HCT116 (cell line): Measurements from ENCODE around the gene CCR5AS.

Experiments
- ATAC-seq: fragments of 200-7000 bp; cut with Tn5 transposase; 2 replicates; pipeline ENCODE4 v1.9.1; 2020; ENCODE audit warnings: mild to moderate bottlenecking, moderate library complexity
- BruUV-seq: library from RNA; stranded (reverse); fragments of 400-500 nt; replicated peaks from 2 replicates; lab custom pipeline; 2021; lab: Mats Ljungman, UMichigan
- CTCF ChIA-PET: fragments of 300-600 bp; sonication (Branson Sonifier 250); formaldehyde crosslinking; loops from one replicate; lab custom pipeline; 2021; ENCODE audit warnings: antibody characterized with exemption; lab: Charles Lee
- POLR2A ChIA-PET: fragments of 300-600, 350-600 bp; sonication (Branson Sonifier 250); formaldehyde crosslinking; loops from one replicate; lab custom pipeline; 2021; ENCODE audit warnings: antibody characterized with exemption; lab: Charles Lee
- RAD21 ChIA-PET, 2 experiments: fragments of 300-600 bp; sonication (Branson Sonifier 250); formaldehyde crosslinking; loops; one replicate each; lab custom pipeline; 2023; ENCODE audit warnings: low total read pairs in 2 of 2; ENCODE audit not compliant: uncharacterized antibody in 2 of 2, unreplicated experiment in 2 of 2, low non-redundant PET in 1 of 2; lab: Charles Lee
- DNase-seq: peaks from one replicate; pipeline ENCODE4 v3.0.0-alpha.2; 2010; ENCODE audit warnings: low read depth, low spot score
- H2AFZ ChIP-seq: fragments of 200-600 bp; shearing (Covaris generic), sonication (generic); 2 replicates; pipeline ENCODE4 v1.6.1; 2017; ENCODE audit warnings: low read depth, mixed run types, mixed read lengths, antibody characterized with exemption, low read length; ENCODE audit not compliant: poor library complexity, severe bottlenecking
- H3K27ac ChIP-seq: 2 replicates; pipeline ENCODE4 v1.5.1; 2012; ENCODE audit warnings: low read depth, low read length
- H3K27me3 ChIP-seq: fragments of 200-600 bp; sonication (generic); 2 replicates; pipeline ENCODE4 v1.6.1; 2016; ENCODE audit warnings: mixed run types, low read length, mixed read lengths; ENCODE audit not compliant: insufficient read depth
- H3K36me3 ChIP-seq, 2 experiments: fragments of 200-500 bp in 1 of 2; fragments of 200-600 bp in 1 of 2; sonication (Bioruptor generic) in 1 of 2; sonication (generic) in 1 of 2; 2 replicates each; pipeline versions ENCODE4 v1.5.1 to v1.6.1; 2014 to 2016; ENCODE audit warnings: low read length in 2 of 2, inconsistent platforms in 1 of 2, mixed read lengths in 1 of 2, mixed run types in 1 of 2; ENCODE audit not compliant: insufficient read depth in 2 of 2, control insufficient read depth in 1 of 2
- H3K4me1 ChIP-seq, 2 experiments: fragments of 200-600 bp in 1 of 2; sonication (generic) in 1 of 2; 2 replicates each; pipeline versions ENCODE4 v1.5.1 to v1.6.1; 2012 to 2017; ENCODE audit warnings: low read length in 2 of 2, inconsistent platforms in 1 of 2, mild to moderate bottlenecking in 1 of 2, mixed read lengths in 1 of 2, mixed run types in 1 of 2, moderate library complexity in 1 of 2; ENCODE audit not compliant: insufficient read depth in 2 of 2, control insufficient read depth in 1 of 2
- H3K4me2 ChIP-seq: fragments of 200-600 bp; sonication (generic); 2 replicates; pipeline ENCODE4 v1.6.1; 2017; ENCODE audit warnings: mixed run types, low read length, mixed read lengths
- H3K4me3 ChIP-seq, 2 experiments: fragments of 200-600 bp in 1 of 2; sonication (generic) in 1 of 2; replicated peaks in 1 of 2; 2 replicates each; pipeline ENCODE4 v1.5.1; 2011 to 2016; ENCODE audit warnings: low read length in 2 of 2, control low read depth in 1 of 2, low read depth in 1 of 2, mild to moderate bottlenecking in 1 of 2, mixed read lengths in 1 of 2, mixed run types in 1 of 2
- H3K79me2 ChIP-seq: fragments of 200-600 bp; sonication (generic); 2 replicates; pipeline ENCODE4 v1.6.1; 2017; ENCODE audit warnings: mild to moderate bottlenecking, mixed run types, low read length, moderate library complexity, mixed read lengths; ENCODE audit not compliant: insufficient read depth
- H3K9ac ChIP-seq: fragments of 200-600 bp; sonication (generic); 2 replicates; pipeline ENCODE4 v1.6.1; 2016; ENCODE audit warnings: low read length, mixed read lengths
- H3K9me2 ChIP-seq: fragments of 200-600 bp; sonication (generic), shearing (Covaris generic); 2 replicates; pipeline ENCODE4 v1.6.1; 2017; ENCODE audit warnings: mixed run types, mild to moderate bottlenecking, moderate library complexity; ENCODE audit not compliant: insufficient read depth
- H3K9me3 ChIP-seq, 2 experiments: fragments of 200-500 bp in 1 of 2; fragments of 200-600 bp in 1 of 2; sonication (Bioruptor generic) in 1 of 2; sonication (generic) in 1 of 2; 2 replicates each; pipeline ENCODE4 v1.6.1; 2014 to 2017; ENCODE audit warnings: low read length in 2 of 2, mixed read lengths in 2 of 2, inconsistent platforms in 1 of 2, low read depth in 1 of 2, mild to moderate bottlenecking in 1 of 2, mixed run types in 1 of 2, moderate library complexity in 1 of 2; ENCODE audit not compliant: control insufficient read depth in 1 of 2, insufficient read depth in 1 of 2
- H4K20me1 ChIP-seq: fragments of 200-600 bp; sonication (generic), shearing (Covaris generic); 2 replicates; pipeline ENCODE4 v1.6.1; 2017; ENCODE audit warnings: mixed run types, mild to moderate bottlenecking, moderate library complexity; ENCODE audit not compliant: insufficient read depth
- EGR1 ChIP-seq: IDR thresholded peaks from 2 replicates; pipeline ENCODE4 v1.6.1; 2012; ENCODE audit warnings: low read depth
- ELF1 ChIP-seq: IDR thresholded peaks from 2 replicates; pipeline ENCODE4 v1.6.1; 2012; ENCODE audit warnings: low read depth, borderline replicate concordance
- EZH2 ChIP-seq: fragments of 200-600 bp; sonication (generic); IDR thresholded peaks from 2 replicates; pipeline ENCODE4 v1.6.1; 2017; ENCODE audit warnings: antibody characterized with exemption, mixed run types
- FOSL1 ChIP-seq: IDR thresholded peaks from 2 replicates; pipeline ENCODE4 v1.6.1; 2012; ENCODE audit warnings: low read depth
- JUND ChIP-seq: IDR thresholded peaks from 2 replicates; pipeline ENCODE4 v1.6.1; 2012
- MAX ChIP-seq: IDR thresholded peaks from 2 replicates; pipeline ENCODE4 v1.6.1; 2012
- POLR2A ChIP-seq: IDR thresholded peaks from 2 replicates; pipeline ENCODE4 v1.7.0; 2011; ENCODE audit warnings: borderline replicate concordance; ENCODE audit not compliant: insufficient read depth, insufficient read length; ENCODE audit errors: extremely low read depth
- POLR2AphosphoS5 ChIP-seq: IDR thresholded peaks from 2 replicates; pipeline ENCODE4 v1.6.1; 2011; ENCODE audit warnings: mild to moderate bottlenecking, low read depth, low read length, moderate library complexity
- RAD21 ChIP-seq: IDR thresholded peaks from 2 replicates; pipeline ENCODE4 v1.6.1; 2012; ENCODE audit warnings: low read depth, mild to moderate bottlenecking
- SIN3A ChIP-seq: IDR thresholded peaks from 2 replicates; pipeline ENCODE4 v1.6.1; 2012; ENCODE audit warnings: low read depth
- SP1 ChIP-seq: IDR thresholded peaks from 2 replicates; pipeline ENCODE4 v1.6.1; 2012; ENCODE audit warnings: low read depth
- SRF ChIP-seq: IDR thresholded peaks from 2 replicates; pipeline ENCODE4 v1.6.1; 2012; ENCODE audit warnings: low read depth
- TCF7L2 ChIP-seq: IDR thresholded peaks from 2 replicates; pipeline ENCODE4 v1.7.0; 2011; ENCODE audit warnings: borderline replicate concordance, inconsistent platforms; ENCODE audit not compliant: insufficient read depth, insufficient read length; ENCODE audit errors: extremely low read depth
- YY1 ChIP-seq: IDR thresholded peaks from 2 replicates; pipeline ENCODE4 v1.6.1; 2011; ENCODE audit warnings: low read length, low read depth, moderate library complexity, mild to moderate bottlenecking; ENCODE audit not compliant: insufficient replicate concordance; ENCODE audit errors: extremely low read depth
- ZBTB33 ChIP-seq: IDR thresholded peaks from 2 replicates; pipeline ENCODE4 v1.6.1; 2011; ENCODE audit warnings: mild to moderate bottlenecking, low read length, moderate library complexity; ENCODE audit not compliant: insufficient replicate concordance; ENCODE audit errors: extremely low read depth
- ZFX ChIP-seq: fragments of 450-650 bp; IDR thresholded peaks from 2 replicates; pipeline ENCODE4 v1.6.1; 2017
- ZNF274 ChIP-seq: fragments of 200-500 bp; sonication (Bioruptor generic); IDR thresholded peaks from 2 replicates; pipeline ENCODE4 v1.6.1; 2014; ENCODE audit warnings: mild to moderate bottlenecking, low read depth, low read length, inconsistent platforms
- intact Hi-C: fragments of 100-400 bp; cut with micrococcal nuclease; formaldehyde crosslinking; loops from 2 replicates; pipeline ENCODE4 v1.10.0; 2022
- TF ChIP-seq, protein P1 (sequence below), 3 experiments: fragments of 200-600 bp in 1 of 3; sonication (generic) in 1 of 3; IDR thresholded peaks in 2 of 3; conservative IDR thresholded peaks in 1 of 3; 2 replicates each; pipeline ENCODE4 v1.5.1; 2012 to 2017; ENCODE audit warnings: low read depth in 2 of 3, low read length in 2 of 3, antibody characterized with exemption in 1 of 3, borderline replicate concordance in 1 of 3, control low read depth in 1 of 3, mild to moderate bottlenecking in 1 of 3, mixed read lengths in 1 of 3, mixed run types in 1 of 3, moderate library complexity in 1 of 3; ENCODE audit not compliant: insufficient read depth in 1 of 3
- TF ChIP-seq, protein P2 (sequence below): IDR thresholded peaks from 2 replicates; pipeline ENCODE4 v1.6.1; 2012; ENCODE audit warnings: low read depth
- TF ChIP-seq, protein P3 (sequence below): IDR thresholded peaks from 2 replicates; pipeline ENCODE4 v1.6.1; 2012

CCR5AS gene

GRCh38 chr3:46367811-46368210, 39.1 kb downstream of the CCR5AS start:
- H2AFZ ChIP-seq, result no peak overlapping the region

More at GRCh38 chr3:46367811-46368210, 39.1 kb downstream of the CCR5AS start:
- RAD21 ChIA-PET, result no interaction called here
- H4K20me1 ChIP-seq, result no peaks in the 10 kb centered on the region
- H3K36me3 ChIP-seq, result no peaks in the 10 kb centered on the region
- H3K9ac ChIP-seq, result no peak overlapping the region
- DNase-seq (no peak), ATAC-seq (no peak)
- CTCF ChIA-PET, result interaction anchor here (1.7 to 5.6 kb wide), 5 partner anchors 11 to 291 kb away, joined by 8 to 30 read pairs (median 17); partner anchors contain the start of gene CCR1
- POLR2A ChIA-PET, result no interaction called here
- no peak overlapping the region for H3K27ac ChIP-seq
- H3K79me2 ChIP-seq, result no peaks in the 10 kb centered on the region
- H3K4me3 ChIP-seq, result no peak overlapping the region
- no peaks in the 10 kb centered on the region for H3K9me3 ChIP-seq
- no TSS peak for BruUV-seq
- TF ChIP-seq, protein P1, sequence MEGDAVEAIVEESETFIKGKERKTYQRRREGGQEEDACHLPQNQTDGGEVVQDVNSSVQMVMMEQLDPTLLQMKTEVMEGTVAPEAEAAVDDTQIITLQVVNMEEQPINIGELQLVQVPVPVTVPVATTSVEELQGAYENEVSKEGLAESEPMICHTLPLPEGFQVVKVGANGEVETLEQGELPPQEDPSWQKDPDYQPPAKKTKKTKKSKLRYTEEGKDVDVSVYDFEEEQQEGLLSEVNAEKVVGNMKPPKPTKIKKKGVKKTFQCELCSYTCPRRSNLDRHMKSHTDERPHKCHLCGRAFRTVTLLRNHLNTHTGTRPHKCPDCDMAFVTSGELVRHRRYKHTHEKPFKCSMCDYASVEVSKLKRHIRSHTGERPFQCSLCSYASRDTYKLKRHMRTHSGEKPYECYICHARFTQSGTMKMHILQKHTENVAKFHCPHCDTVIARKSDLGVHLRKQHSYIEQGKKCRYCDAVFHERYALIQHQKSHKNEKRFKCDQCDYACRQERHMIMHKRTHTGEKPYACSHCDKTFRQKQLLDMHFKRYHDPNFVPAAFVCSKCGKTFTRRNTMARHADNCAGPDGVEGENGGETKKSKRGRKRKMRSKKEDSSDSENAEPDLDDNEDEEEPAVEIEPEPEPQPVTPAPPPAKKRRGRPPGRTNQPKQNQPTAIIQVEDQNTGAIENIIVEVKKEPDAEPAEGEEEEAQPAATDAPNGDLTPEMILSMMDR (IDR thresholded peaks at IDR 0.05 in 2 of 3, conservative IDR thresholded peaks at IDR 0.05 in 1 of 3; ENCODE audit: borderline replicate concordance in 1 of 3, insufficient read depth in 1 of 3, low read depth in 2 of 3, low read length in 2 of 3), result no peak
- TF ChIP-seq POLR2A, result no peak
- TF ChIP-seq SIN3A, result no peak
- TF ChIP-seq ELF1, result no peak
- TF ChIP-seq SP1, result no peak
- TF ChIP-seq ZFX, result no peak
- no peak for TF ChIP-seq ZBTB33
- TF ChIP-seq POLR2AphosphoS5, result no peak
- no peak for TF ChIP-seq YY1
- no peak for TF ChIP-seq EGR1
- TF ChIP-seq SRF, result no peak
- TF ChIP-seq FOSL1, result no peak
- TF ChIP-seq, protein P2, sequence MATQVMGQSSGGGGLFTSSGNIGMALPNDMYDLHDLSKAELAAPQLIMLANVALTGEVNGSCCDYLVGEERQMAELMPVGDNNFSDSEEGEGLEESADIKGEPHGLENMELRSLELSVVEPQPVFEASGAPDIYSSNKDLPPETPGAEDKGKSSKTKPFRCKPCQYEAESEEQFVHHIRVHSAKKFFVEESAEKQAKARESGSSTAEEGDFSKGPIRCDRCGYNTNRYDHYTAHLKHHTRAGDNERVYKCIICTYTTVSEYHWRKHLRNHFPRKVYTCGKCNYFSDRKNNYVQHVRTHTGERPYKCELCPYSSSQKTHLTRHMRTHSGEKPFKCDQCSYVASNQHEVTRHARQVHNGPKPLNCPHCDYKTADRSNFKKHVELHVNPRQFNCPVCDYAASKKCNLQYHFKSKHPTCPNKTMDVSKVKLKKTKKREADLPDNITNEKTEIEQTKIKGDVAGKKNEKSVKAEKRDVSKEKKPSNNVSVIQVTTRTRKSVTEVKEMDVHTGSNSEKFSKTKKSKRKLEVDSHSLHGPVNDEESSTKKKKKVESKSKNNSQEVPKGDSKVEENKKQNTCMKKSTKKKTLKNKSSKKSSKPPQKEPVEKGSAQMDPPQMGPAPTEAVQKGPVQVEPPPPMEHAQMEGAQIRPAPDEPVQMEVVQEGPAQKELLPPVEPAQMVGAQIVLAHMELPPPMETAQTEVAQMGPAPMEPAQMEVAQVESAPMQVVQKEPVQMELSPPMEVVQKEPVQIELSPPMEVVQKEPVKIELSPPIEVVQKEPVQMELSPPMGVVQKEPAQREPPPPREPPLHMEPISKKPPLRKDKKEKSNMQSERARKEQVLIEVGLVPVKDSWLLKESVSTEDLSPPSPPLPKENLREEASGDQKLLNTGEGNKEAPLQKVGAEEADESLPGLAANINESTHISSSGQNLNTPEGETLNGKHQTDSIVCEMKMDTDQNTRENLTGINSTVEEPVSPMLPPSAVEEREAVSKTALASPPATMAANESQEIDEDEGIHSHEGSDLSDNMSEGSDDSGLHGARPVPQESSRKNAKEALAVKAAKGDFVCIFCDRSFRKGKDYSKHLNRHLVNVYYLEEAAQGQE, result no peak
- TF ChIP-seq, protein P3, sequence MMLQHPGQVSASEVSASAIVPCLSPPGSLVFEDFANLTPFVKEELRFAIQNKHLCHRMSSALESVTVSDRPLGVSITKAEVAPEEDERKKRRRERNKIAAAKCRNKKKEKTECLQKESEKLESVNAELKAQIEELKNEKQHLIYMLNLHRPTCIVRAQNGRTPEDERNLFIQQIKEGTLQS, result no peak
- TF ChIP-seq RAD21, result no peak
- no peak for TF ChIP-seq TCF7L2
- no peak for TF ChIP-seq JUND
- no peak for TF ChIP-seq EZH2
- no peak for TF ChIP-seq MAX
- no peak for TF ChIP-seq ZNF274
- H3K4me1 ChIP-seq, result no peaks in the 10 kb centered on the region
- no peaks in the 10 kb centered on the region for H3K9me2 ChIP-seq
- H3K27me3 ChIP-seq, result peaks cover 25% of the 10 kb centered on the region
- H3K4me2 ChIP-seq, result no peak overlapping the region
- intact Hi-C loops, result loop anchor here (5.0 kb wide), 1 partner anchor 271 kb away; no protein-coding TSS in a partner anchor
